Brain microvascular endothelial cell (primary cell): ENCODE measurements around the gene SPHK2.

Source experiments
- DNase-seq: peaks from one replicate; pipeline ENCODE4 v3.0.0-alpha.2; 2020
- H3K27ac ChIP-seq: fragments of 250-450 bp; sonication (Bioruptor Pico); 2 replicates; pipeline ENCODE4 v1.5.1; 2020; ENCODE audit warnings: mild to moderate bottlenecking, moderate library complexity
- H3K27me3 ChIP-seq: fragments of 250-450 bp; sonication (Bioruptor Pico); replicated peaks from 2 replicates; pipeline ENCODE4 v1.5.1; 2020; ENCODE audit warnings: mild to moderate bottlenecking
- H3K36me3 ChIP-seq: fragments of 250-450 bp; sonication (Bioruptor Pico); replicated peaks from 2 replicates; pipeline ENCODE4 v1.5.1; 2020; ENCODE audit warnings: mild to moderate bottlenecking
- H3K4me3 ChIP-seq: 2 replicates; pipeline ENCODE4 v1.5.1; 2011; ENCODE audit warnings: low read depth, mild to moderate bottlenecking, control low read depth, low read length, moderate library complexity
- in situ Hi-C: cut with HindIII; loops from 2 replicates; pipeline ENCODE4 v1.10.0; 2017; ENCODE audit warnings: low sequenced_read_pairs, low pct_ligation_motif_present
- TF ChIP-seq, protein P1 (sequence below): IDR thresholded peaks from 2 replicates; pipeline ENCODE4 v1.5.1; 2011; ENCODE audit warnings: low read depth, mild to moderate bottlenecking, moderate library complexity, low read length, control low read depth, inconsistent platforms; ENCODE audit errors: missing control alignments

SPHK2 gene

DNA sequence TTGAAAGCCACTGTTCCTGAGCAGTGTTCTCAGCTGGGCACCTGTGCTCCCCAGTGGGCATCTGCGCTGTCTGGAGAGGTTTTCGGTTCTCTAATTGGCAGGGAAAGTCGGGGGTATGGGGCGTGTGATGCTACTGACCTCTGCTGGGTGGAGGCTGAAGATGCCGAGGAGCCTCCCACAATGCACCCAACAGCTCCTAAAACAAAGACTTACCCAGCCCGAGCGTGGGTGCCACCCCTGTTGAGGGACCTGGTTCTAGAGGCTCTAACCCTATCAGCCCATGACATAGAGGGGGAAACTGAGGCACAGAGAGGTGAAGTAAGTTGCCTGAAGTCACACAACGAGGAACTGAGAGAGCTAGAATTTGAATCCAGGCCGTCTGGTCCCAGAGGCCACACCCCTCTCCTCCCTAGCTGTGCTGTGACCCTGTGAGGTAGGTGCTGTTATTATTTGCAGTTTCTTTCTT lies 10.5 kb upstream of the SPHK2 start:
- TF ChIP-seq, protein P1, sequence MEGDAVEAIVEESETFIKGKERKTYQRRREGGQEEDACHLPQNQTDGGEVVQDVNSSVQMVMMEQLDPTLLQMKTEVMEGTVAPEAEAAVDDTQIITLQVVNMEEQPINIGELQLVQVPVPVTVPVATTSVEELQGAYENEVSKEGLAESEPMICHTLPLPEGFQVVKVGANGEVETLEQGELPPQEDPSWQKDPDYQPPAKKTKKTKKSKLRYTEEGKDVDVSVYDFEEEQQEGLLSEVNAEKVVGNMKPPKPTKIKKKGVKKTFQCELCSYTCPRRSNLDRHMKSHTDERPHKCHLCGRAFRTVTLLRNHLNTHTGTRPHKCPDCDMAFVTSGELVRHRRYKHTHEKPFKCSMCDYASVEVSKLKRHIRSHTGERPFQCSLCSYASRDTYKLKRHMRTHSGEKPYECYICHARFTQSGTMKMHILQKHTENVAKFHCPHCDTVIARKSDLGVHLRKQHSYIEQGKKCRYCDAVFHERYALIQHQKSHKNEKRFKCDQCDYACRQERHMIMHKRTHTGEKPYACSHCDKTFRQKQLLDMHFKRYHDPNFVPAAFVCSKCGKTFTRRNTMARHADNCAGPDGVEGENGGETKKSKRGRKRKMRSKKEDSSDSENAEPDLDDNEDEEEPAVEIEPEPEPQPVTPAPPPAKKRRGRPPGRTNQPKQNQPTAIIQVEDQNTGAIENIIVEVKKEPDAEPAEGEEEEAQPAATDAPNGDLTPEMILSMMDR: peak; percentile 72
- no peaks in the 10 kb centered on the region for H3K27me3 ChIP-seq

DNA sequence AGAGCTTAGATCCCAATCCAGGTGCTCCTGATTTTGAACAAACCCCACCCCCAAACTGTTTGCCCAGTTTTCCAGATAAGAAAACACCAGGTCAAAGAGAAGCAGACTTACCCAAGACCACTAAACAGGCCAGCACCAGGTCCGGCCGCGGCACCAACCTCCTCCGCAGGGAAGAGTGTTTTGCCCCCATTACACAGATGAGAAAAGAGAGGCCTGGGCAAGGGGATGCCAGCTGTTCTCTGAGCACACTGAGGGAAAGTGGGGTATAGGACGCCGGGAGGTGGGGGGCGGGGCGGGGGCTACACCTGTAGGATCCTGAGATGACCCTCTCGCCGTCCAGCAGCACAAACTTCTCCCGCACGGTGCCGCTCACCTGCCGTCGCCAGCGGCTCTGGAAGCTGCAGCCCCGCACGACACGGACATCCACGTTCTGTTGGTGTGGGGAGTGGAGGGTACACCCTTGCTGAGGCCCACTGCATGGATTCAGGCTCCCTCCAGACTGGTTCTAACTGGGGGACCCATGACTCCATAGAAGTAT lies 9.7 kb upstream of the SPHK2 start:
- TF ChIP-seq, protein P1: no peak
- in situ Hi-C loops: no loop called here
- DNase-seq: no peak
- Histone ChIP-seq H3K4me3 (no peak overlapping the region), H3K27me3 (no peaks in the 10 kb centered on the region), H3K36me3 (peaks cover under 1% of the 10 kb centered on the region), H3K27ac (no peak overlapping the region)

More for the DNA sequence above, 10.5 kb upstream of the SPHK2 start:
- peak; percentile 33 for DNase-seq
- in situ Hi-C loops: no loop called here
- no peaks in the 10 kb centered on the region for H3K36me3 ChIP-seq
- no peak overlapping the region for H3K27ac ChIP-seq
- no peak overlapping the region for H3K4me3 ChIP-seq

DNA sequence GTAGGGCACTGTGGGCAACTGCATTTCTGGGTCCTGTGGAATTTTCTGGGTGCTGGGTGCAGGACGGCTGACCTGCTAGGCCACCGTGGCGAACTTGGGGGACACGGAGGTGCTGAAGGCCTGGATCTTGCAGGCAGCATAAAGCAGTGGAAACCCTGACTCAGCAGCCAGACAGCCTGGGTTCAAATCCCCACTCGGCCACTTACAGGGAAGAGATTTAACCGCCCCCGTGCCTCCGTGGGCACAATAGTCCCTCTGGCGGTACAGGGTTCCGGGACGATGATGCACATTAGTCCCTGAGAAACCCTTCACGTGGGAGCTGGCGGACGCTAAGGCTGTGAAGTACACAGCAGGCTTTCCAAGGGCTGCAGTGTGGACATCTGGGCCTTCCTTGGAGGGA lies 7.4 kb upstream of the SPHK2 start:
- Histone ChIP-seq H3K27ac (no peak overlapping the region), H3K36me3 (peaks cover 23% of the 10 kb centered on the region), H3K4me3 (no peak overlapping the region), H3K27me3 (no peaks in the 10 kb centered on the region)
- in situ Hi-C loops: no loop called here
- DNase-seq: no peak
- TF ChIP-seq, protein P1: no peak

DNA sequence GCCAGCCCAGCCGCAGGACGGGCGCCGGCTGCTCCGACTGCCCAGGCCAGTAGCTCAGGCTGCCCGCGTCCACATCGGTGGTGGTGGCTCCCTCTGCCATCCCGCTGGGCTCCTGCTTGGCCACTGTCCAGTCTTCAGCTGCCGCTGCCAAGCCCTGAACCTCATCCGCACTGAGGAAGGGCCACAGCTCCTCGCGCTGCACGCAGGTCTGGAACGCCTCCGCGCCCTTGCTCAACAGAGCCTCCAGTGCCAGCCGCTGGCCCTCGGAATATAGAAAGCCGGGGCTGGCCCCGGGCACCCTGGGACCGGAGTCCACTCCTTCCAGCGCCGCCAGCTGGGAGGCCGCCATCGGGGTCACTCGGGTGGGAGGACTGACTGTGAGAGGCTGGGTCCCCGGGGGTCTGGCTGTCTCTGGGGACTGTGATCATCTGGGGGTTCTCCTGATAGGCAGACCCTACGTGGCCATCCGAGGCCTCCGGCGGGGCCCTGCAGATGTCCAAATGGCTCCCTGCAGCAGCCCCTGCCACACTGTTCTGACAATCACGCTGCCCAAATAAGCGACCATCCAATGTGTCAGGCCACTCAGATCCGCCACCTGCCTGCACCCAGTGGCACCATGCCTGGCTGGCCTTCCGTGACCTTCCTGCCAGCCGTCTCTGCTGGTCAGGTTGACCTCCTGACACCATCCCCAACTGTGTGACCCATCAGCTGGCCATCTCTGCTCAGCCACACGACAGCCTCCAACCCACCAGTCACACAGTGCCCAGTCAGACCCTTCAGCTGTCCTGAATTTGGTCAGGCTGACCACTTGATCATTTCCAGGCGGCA lies 6.1 kb upstream of the SPHK2 start:
- H3K27me3 ChIP-seq: no peaks in the 10 kb centered on the region
- H3K27ac ChIP-seq: no peak overlapping the region
- no peak for DNase-seq
- TF ChIP-seq, protein P1: no peak
- in situ Hi-C loops: no loop called here
- no peak overlapping the region for H3K4me3 ChIP-seq
- H3K36me3 ChIP-seq: peaks cover 32% of the 10 kb centered on the region

DNA sequence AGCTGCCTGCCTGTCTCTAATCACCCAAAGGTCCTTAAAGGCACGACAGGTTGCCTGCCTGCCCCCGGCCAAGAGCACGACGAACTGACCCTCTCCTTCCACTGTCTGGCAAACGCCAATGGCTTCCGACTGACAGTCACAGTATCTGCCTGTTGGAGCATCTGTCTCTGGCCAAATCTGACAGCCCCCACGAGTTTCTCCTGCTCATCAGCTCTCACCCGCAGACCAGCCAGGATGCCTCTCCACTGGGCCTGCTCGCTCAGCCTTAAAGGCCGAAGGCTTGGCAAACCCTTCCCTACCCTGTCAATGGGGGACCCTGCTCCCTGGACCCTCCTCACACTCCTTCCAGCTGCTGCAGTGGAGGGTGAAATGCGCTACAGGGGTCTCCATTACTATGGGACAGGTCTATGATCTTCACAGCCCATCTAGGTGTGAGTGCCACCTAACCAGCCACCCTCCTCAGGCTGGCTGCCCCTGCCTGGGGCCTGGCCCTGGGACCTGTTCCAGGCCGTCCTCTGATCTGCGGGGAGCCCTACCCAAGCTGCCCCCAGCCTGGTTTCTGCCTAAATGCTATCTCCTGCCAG lies 5.4 kb upstream of the SPHK2 start:
- in situ Hi-C loops: no loop called here
- peaks cover 32% of the 10 kb centered on the region for H3K36me3 ChIP-seq
- TF ChIP-seq, protein P1: no peak
- no peak for DNase-seq
- H3K27me3 ChIP-seq: no peaks in the 10 kb centered on the region
- H3K27ac ChIP-seq: no peak overlapping the region
- no peak overlapping the region for H3K4me3 ChIP-seq
